Tibial artery (tissue), 4 donors: ENCODE results near the gene TAGLN2.

Experiments
- DNase-seq, 2 donors: peaks; one replicate each; pipeline ENCODE4 v3.0.0-alpha.2; 2019
- H3K27ac ChIP-seq, 2 donors: fragments of 200-600 bp; sonication (generic) in 1 of 2; 1 replicate in 1 of 2; 2 replicates in 1 of 2; pipeline ENCODE4 v1.5.1; 2018 to 2019; ENCODE audit warnings: mild to moderate bottlenecking in 1 of 2
- H3K27me3 ChIP-seq, 2 donors: fragments of 200-600 bp; sonication (generic) in 1 of 2; one replicate each; pipeline versions ENCODE4 v1.5.1 to v1.6.0; 2016 to 2019
- H3K36me3 ChIP-seq, 3 donors: fragments of 200-600 bp; sonication (generic) in 2 of 3; one replicate each; pipeline ENCODE4 v1.5.1; 2016 to 2019; ENCODE audit warnings: mild to moderate bottlenecking in 2 of 3
- H3K4me1 ChIP-seq, 4 donors: fragments of 200-600 bp; sonication (generic) in 2 of 4; 1 replicate in 3 of 4; 2 replicates in 1 of 4; pipeline ENCODE4 v1.5.1; 2016 to 2019
- H3K4me3 ChIP-seq, 2 donors: fragments of 200-600 bp; sonication (generic) in 1 of 2; 1 replicate in 1 of 2; 2 replicates in 1 of 2; pipeline ENCODE4 v1.5.1; 2018 to 2019; ENCODE audit warnings: mild to moderate bottlenecking in 2 of 2
- H3K9me3 ChIP-seq, 3 donors: fragments of 200-600 bp; sonication (generic) in 1 of 3; one replicate each; pipeline ENCODE4 v1.5.1; 2016 to 2019
- intact Hi-C: fragments of 100-400 bp; cut with DNase I; formaldehyde crosslinking; loops from one replicate; pipeline ENCODE4 v1.15.0; 2023; ENCODE audit warnings: low total_unique reads
- TF ChIP-seq, protein P1 (sequence below), 2 experiments: fragments of 200-600 bp in 1 of 2; fragments of 450-650 bp in 1 of 2; IDR thresholded peaks; one replicate each; pipeline ENCODE4 v1.5.1; 2017 to 2019; ENCODE audit warnings: antibody characterized with exemption in 2 of 2, mild to moderate bottlenecking in 1 of 2, moderate library complexity in 1 of 2

TAGLN2 gene

DNA sequence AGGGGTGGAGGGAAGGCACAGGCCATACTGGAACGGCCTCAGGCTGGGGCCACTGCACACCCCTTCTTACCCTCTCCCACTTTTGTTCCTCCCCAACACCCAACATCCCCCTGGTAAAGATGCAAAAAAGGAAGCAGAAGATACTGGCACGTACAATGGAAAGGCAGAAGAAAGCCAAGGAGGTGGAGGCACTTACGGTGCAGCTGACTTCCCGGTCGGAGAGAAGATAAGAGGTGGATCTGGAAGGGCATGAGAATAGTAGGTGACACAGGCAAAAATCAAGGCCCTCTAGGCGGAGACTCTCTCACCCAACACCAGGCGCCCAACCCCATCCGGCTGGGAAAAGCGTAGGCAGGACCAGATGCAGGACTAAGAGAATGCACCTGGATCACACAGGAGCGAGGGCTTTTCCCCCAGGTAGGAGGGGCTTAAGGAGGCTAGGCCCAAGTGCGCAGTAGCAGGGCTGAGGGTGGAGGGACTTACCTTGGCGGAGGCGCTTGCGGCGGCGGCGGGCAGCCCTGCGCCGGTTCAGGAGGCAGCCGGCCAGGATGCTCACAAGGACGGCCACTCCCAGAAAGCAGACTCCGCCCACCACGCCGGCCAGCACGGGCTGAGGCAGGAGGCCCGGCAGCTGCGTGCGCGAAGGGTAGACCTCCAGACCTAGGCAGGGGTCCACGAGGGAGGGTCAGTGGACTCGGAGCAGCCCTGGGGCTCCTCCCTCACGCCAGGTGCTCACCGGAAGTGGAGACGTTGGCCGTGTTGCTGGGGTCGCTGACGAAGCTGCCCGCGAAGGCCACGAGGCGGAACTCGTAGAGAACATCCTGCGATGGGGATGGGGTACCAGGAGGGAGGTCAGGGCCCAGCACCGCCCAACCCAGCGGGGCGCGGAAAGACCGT lies 4.1 kb upstream of the TAGLN2 start:
- TF ChIP-seq, protein P1, sequence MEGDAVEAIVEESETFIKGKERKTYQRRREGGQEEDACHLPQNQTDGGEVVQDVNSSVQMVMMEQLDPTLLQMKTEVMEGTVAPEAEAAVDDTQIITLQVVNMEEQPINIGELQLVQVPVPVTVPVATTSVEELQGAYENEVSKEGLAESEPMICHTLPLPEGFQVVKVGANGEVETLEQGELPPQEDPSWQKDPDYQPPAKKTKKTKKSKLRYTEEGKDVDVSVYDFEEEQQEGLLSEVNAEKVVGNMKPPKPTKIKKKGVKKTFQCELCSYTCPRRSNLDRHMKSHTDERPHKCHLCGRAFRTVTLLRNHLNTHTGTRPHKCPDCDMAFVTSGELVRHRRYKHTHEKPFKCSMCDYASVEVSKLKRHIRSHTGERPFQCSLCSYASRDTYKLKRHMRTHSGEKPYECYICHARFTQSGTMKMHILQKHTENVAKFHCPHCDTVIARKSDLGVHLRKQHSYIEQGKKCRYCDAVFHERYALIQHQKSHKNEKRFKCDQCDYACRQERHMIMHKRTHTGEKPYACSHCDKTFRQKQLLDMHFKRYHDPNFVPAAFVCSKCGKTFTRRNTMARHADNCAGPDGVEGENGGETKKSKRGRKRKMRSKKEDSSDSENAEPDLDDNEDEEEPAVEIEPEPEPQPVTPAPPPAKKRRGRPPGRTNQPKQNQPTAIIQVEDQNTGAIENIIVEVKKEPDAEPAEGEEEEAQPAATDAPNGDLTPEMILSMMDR (IDR thresholded peaks at IDR 0.05): no peak
- H3K27ac ChIP-seq: no peak overlapping the region
- H3K4me1 ChIP-seq: peaks cover 0 to 17% (median 5%) of the 10 kb centered on the region in 4 donors
- intact Hi-C loops: loop anchor here (10.0 kb wide), 1 partner anchor 75 kb away; no protein-coding TSS in a partner anchor
- H3K9me3 ChIP-seq: no peaks in the 10 kb centered on the region
- H3K27me3 ChIP-seq: no peaks in the 10 kb centered on the region
- no peak for DNase-seq
- H3K36me3 ChIP-seq: no peaks in the 10 kb centered on the region
- no peak overlapping the region for H3K4me3 ChIP-seq

- H3K9me3 ChIP-seq: no peaks in the 10 kb centered on the region
- DNase-seq: no peak
- intact Hi-C loops: loop anchor here (10.0 kb wide), 1 partner anchor 74 kb away; no protein-coding TSS in a partner anchor
- no peaks in the 10 kb centered on the region for H3K27me3 ChIP-seq
- no peak overlapping the region for H3K27ac ChIP-seq
- TF ChIP-seq, protein P1 (IDR thresholded peaks at IDR 0.05): no peak
- H3K4me3 ChIP-seq: no peak overlapping the region
- no peaks in the 10 kb centered on the region for H3K36me3 ChIP-seq
- H3K4me1 ChIP-seq: peaks cover 0 to 24% (median 6%) of the 10 kb centered on the region in 4 donors
Measured at GRCh38 chr1:159928491-159929050, 3.3 kb upstream of the TAGLN2 start.

GRCh38 chr1:159927849-159928431 lies 2.6 kb upstream of the TAGLN2 start:
- no peak for DNase-seq
- H3K27ac ChIP-seq: no peak overlapping the region
- H3K4me3 ChIP-seq: no peak overlapping the region
- H3K9me3 ChIP-seq: no peaks in the 10 kb centered on the region
- H3K4me1 ChIP-seq: peaks cover 0 to 28% (median 12%) of the 10 kb centered on the region in 4 donors
- no peaks in the 10 kb centered on the region for H3K27me3 ChIP-seq
- TF ChIP-seq, protein P1 (IDR thresholded peaks at IDR 0.05): no peak
- intact Hi-C loops: loop anchor here (10.0 kb wide), 1 partner anchor 73 kb away; no protein-coding TSS in a partner anchor
- no peaks in the 10 kb centered on the region for H3K36me3 ChIP-seq

DNA sequence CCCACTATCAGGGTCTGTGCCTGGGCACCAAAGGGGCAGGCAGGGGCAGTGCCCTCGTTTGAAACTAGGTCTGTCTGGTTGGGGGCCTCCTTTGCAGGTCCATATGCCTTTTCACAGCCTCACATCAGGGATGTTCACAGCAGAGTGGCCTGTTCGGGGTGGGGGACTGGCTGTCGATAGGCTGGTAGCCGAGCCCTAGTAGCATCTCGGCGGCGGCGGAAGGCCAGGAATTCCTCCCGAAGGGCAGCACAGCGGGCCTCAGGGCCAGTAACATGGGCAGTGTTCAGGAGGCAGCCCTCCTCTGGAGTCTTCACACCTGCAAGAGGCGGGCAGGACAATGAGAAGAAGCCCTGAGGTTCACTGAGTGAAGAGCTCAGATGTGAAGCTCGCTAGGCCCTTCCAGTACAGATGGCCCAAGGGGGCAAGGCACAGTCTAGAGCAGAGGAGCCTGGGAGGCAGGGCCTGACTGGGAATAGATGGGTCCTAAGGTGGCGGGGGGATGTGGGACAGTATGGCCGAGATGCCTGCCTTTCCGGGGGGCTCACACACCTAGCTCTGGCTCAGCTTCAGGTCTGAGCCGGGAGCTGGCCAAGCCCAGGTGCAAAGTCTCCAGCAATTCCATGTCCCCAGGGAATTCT lies 2.0 kb upstream of the TAGLN2 start:
- TF ChIP-seq, protein P1 (IDR thresholded peaks at IDR 0.05): no peak
- DNase-seq: no peak
- intact Hi-C loops: loop anchor here (10.0 kb wide), 1 partner anchor 73 kb away; no protein-coding TSS in a partner anchor
- Histone ChIP-seq H3K9me3 (no peaks in the 10 kb centered on the region), H3K4me3 (no peak overlapping the region), H3K27ac (no peak overlapping the region), H3K36me3 (no peaks in the 10 kb centered on the region), H3K27me3 (no peaks in the 10 kb centered on the region), H3K4me1 (peaks cover 0 to 31% (median 18%) of the 10 kb centered on the region in 4 donors)

DNA sequence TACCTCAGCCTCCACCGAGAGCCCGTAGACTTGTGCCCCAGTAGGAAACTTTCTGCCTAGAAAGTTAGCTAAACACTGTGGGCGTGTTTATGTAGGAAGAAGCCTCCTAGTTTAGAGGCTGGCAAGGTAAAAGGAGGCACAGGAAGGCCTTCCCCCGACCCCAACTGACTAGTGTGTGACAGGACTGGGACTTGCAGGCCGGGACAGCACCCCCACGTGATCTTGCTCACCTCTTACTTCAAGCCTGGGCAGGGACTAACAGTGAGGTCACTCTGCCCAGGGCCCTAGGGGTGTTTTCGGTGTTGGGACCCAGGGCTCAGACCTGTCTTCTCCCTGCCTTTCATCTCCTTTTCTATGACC lies 392 bp upstream of the TAGLN2 start:
- intact Hi-C loops: loop anchor here (10.0 kb wide), 1 partner anchor 71 kb away; no protein-coding TSS in a partner anchor
- H3K4me3 ChIP-seq: peak overlapping the region; percentile 86 to 99
- H3K27ac ChIP-seq: peak overlapping the region; percentile 94 to 97
- no peaks in the 10 kb centered on the region for H3K27me3 ChIP-seq
- H3K36me3 ChIP-seq: peaks cover 0 to 1% (median under 1%) of the 10 kb centered on the region in 3 donors
- TF ChIP-seq, protein P1 (IDR thresholded peaks at IDR 0.05): no peak
- DNase-seq: peak in 1 of 2 donors; percentile 43
- no peaks in the 10 kb centered on the region for H3K9me3 ChIP-seq
- H3K4me1 ChIP-seq: peaks cover 0 to 42% (median 31%) of the 10 kb centered on the region in 4 donors
